Small intestine (tissue), 7 donors: ENCODE data around the gene COPG2. TPM values are rescaled to one million over a fixed set of nuclear protein-coding genes. Genes with fewer than 3 reads are reported as not detected.
"Not testable (repeated sequence)": the region's sequence is repeated elsewhere in the genome, so short reads cannot be mapped to it uniquely, and the experiment has no call there.

Experiments used
- DNase-seq, 2 donors: peaks; one replicate each; pipeline versions ENCODE4 v3.0.0 to v3.0.0-alpha.2; 2013
- FAIRE-seq: peaks from 2 replicates; lab custom pipeline; 2012; peaks lifted over from hg19 to GRCh38; lab: Jason Lieb, UNC
- H3K27ac ChIP-seq, 3 donors: one replicate each; pipeline ENCODE4 v1.5.1; 2013; ENCODE audit warnings: low read length in 2 of 3, mild to moderate bottlenecking in 2 of 3, control low read depth in 1 of 3, inconsistent platforms in 1 of 3, low read depth in 1 of 3, moderate library complexity in 1 of 3
- H3K27me3 ChIP-seq, 3 donors: one replicate each; pipeline ENCODE4 v1.6.1; 2013; ENCODE audit warnings: low read length in 3 of 3, inconsistent platforms in 1 of 3; ENCODE audit not compliant: control insufficient read depth in 3 of 3, insufficient read depth in 3 of 3
- H3K36me3 ChIP-seq, 3 donors: one replicate each; pipeline ENCODE4 v1.6.1; 2013; ENCODE audit warnings: low read length in 3 of 3, inconsistent platforms in 1 of 3, low read depth in 1 of 3, mild to moderate bottlenecking in 1 of 3, moderate library complexity in 1 of 3; ENCODE audit not compliant: control insufficient read depth in 3 of 3, insufficient read depth in 2 of 3
- H3K4me1 ChIP-seq, 3 donors: one replicate each; pipeline ENCODE4 v1.6.1; 2013; ENCODE audit warnings: low read length in 2 of 3, inconsistent platforms in 1 of 3, low read depth in 1 of 3, mild to moderate bottlenecking in 1 of 3, moderate library complexity in 1 of 3; ENCODE audit not compliant: control insufficient read depth in 3 of 3, insufficient read depth in 2 of 3
- H3K4me3 ChIP-seq, 3 donors: one replicate each; pipeline ENCODE4 v1.5.1; 2013; ENCODE audit warnings: low read length in 3 of 3, control low read depth in 1 of 3, inconsistent platforms in 1 of 3, low read depth in 1 of 3, mild to moderate bottlenecking in 1 of 3, moderate library complexity in 1 of 3
- H3K9me3 ChIP-seq, 2 donors: one replicate each; pipeline ENCODE4 v1.6.1; 2013; ENCODE audit warnings: low read depth in 1 of 2, low read length in 1 of 2; ENCODE audit not compliant: control insufficient read depth in 2 of 2, insufficient read depth in 1 of 2
- WGBS, 3 donors: extraction: QIAGEN DNeasy Blood & Tissue Kit; methylation state at CpG; one replicate each; pipeline ENCODE4 v1.1.7; 2013; 5-methylcytosine and 5-hydroxymethylcytosine counted together
- polyA plus RNA-seq, 4 donors: library from polyadenylated mRNA; stranded (reverse) in 3 of 4; unstranded in 1 of 4; fragments of 200-250 nt in 3 of 4; fragments of 120-200 nt in 1 of 4; gene quantifications; one replicate each; pipeline versions ENCODE4 v1.2.1 to v1.2.3, GENCODE V29; 2013
- donor health status: healthy with polysubstance abuse.
- donor health status: control.
- donor health status: control.
- donor health status: Bipolar disorder and iron deficiency.
- donor health status: healthy.

COPG2 gene
- polyA plus RNA-seq, 4 donors = 5.1 to 17.8 (median 10.7) TPM

DNA sequence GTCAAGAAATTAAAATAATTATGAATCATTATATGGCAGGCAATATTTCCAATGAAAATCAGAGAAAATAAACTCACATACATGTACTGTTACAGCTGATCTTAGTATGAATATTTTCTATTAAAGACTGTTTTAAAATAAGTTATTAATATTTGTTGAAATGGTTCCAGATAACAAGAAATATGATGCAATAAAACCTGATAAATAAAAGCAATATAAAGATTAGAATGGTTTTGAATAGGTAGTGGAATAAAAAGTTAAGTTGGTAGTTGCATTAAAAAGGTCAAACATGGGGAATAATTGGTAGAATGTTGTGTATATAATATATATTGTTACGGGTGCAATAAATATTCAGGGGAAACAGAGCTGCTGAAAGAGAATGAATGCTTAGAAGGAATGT, 124.2 kb downstream of the COPG2 start:
- H3K27me3 ChIP-seq = no peaks in the 10 kb centered on the region
- no peaks in the 10 kb centered on the region for H3K9me3 ChIP-seq
- DNase-seq (no peak), FAIRE-seq (no peak)
- WGBS, 3 donors = 94 to 97% (median 94%) methylated on average over 1 of the region's 1 CpG
- no peaks in the 10 kb centered on the region for H3K4me1 ChIP-seq
- H3K4me3 ChIP-seq = no peak overlapping the region
- H3K36me3 ChIP-seq = peaks cover 0 to 17% (median 6%) of the 10 kb centered on the region in 3 donors
- H3K27ac ChIP-seq = no peak overlapping the region

DNA sequence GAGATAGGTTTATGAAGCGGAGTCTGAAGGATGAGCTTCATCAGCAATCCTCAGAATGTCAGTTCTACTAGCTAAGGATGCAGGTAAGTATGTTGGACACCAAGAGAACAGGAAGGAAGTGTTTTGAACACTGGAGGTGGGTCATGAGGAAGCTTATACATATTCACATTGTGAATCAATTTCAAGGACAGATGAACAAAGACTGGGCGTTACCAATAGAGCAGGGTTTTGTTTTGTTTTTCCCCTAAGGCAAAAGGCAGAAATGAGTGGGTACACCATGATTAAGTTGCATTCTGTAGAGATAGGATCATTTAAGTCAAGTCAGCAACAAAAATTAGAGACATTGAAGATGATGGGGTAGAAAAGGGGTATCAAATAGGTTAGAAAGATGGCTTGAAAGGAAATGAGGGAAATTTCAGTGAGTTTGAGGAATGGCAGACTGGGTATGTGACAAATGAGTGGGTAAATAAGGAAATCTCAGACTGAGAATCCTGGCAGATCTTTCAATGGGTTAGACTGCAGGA, 125.0 kb downstream of the COPG2 start:
- DNase-seq (no peak), FAIRE-seq (no peak)
- H3K27ac ChIP-seq = no peak overlapping the region
- no peaks in the 10 kb centered on the region for H3K27me3 ChIP-seq
- peaks cover 0 to 15% (median 6%) of the 10 kb centered on the region in 3 donors for H3K36me3 ChIP-seq
- WGBS, 3 donors = 93 to 100% (median 95%) methylated on average over 2 of the region's 2 CpGs
- no peaks in the 10 kb centered on the region for H3K9me3 ChIP-seq
- no peaks in the 10 kb centered on the region for H3K4me1 ChIP-seq
- H3K4me3 ChIP-seq = no peak overlapping the region

DNA sequence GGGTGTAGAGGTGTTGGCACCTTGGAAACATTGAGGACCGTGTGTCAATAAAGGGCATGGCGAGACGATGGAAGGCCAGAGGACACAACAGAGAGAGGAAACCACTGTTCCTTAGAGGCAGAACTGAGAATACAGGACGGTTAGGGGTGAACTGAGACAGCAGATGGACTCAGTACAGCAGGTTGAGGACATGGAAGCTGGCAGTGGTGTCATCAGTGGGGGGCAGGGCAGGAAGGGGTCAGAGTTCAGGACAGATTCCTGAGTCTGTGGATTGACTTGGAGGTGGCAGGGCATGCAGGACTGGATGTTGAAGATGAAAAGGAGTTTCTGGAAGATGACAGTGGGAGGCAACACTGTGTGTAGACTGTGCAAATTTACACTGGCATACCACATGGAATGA, 126.3 kb downstream of the COPG2 start:
- peaks cover 0 to 17% (median 4%) of the 10 kb centered on the region in 3 donors for H3K36me3 ChIP-seq
- not testable (repeated sequence) for H3K4me1 ChIP-seq, H3K27ac ChIP-seq, H3K27me3 ChIP-seq, H3K4me3 ChIP-seq, FAIRE-seq, H3K9me3 ChIP-seq
- 72 to 90% (median 87%) methylated on average over 4 of the region's 4 CpGs for WGBS, 3 donors
- peak in 1 of 2 donors; percentile 4 for DNase-seq

DNA sequence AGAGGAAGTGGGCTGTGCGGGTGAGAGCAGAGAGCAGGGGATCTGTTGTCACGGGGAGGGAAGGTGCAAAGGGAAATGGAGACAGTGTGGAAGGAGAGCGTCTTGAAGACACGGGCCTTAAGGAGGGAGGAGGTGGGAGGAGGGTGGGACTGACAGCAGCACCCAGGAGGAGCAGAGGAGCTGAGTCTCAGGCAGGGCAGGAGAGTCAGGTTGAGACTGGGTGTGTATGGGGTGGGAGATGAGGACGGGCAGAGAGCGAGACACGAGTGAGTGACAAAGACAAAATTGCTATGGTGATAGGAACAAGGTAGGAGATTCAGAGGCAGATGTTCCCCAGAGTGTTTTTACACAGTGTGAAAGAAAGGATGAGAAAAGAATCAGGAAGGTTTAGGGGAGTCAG, 127.3 kb downstream of the COPG2 start:
- peaks cover 0 to 24% (median 4%) of the 10 kb centered on the region in 3 donors for H3K36me3 ChIP-seq
- DNase-seq, H3K4me3 ChIP-seq, FAIRE-seq, H3K9me3 ChIP-seq, H3K4me1 ChIP-seq, H3K27me3 ChIP-seq, H3K27ac ChIP-seq: not testable (repeated sequence)
- 85 to 89% (median 89%) methylated on average over 7 of the region's 7 CpGs for WGBS, 3 donors

DNA sequence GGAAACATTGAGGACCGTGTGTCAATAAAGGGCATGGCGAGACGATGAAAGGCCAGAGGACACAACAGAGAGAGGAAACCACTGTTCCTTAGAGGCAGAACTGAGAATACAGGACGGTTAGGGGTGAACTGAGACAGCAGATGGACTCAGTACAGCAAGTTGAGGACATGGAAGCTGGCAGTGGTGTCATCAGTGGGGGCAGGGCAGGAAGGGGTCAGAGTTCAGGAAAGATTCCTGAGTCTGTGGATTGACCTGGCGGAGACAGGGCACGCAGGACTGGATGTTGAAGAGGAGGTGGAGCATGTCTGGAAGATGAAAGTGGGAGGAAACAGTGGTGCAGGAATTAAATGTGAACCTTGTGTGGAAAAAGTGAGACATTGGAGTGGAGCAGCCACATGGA, 130.7 kb downstream of the COPG2 start:
- 85 to 92% (median 92%) methylated on average over 6 of the region's 6 CpGs for WGBS, 3 donors
- peak in 1 of 2 donors; percentile 6 for DNase-seq
- not testable (repeated sequence) for H3K9me3 ChIP-seq, H3K27me3 ChIP-seq, H3K4me1 ChIP-seq, H3K27ac ChIP-seq, FAIRE-seq, H3K4me3 ChIP-seq
- H3K36me3 ChIP-seq = peaks cover 0 to 31% (median 4%) of the 10 kb centered on the region in 3 donors

DNA sequence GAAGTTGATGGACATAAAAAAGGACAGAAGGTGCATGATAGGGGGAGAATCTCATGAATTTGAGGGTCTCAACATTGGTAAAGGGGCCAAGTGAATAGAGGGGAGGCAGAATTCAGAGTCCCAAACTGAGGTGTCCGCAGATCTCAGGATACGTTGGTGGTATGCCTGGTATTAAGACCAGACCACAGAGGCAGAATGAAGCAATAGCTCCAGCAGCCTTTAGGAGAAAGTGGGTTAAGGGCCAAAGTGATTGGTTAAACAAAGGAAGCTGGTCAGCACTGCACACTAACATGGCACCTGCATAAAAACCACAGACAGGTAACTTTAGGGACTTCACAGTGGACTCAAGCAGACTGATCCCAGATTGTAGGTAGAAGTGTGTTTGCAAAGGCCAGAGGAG, 139.1 kb downstream of the COPG2 start:
- Histone ChIP-seq H3K9me3 (no peaks in the 10 kb centered on the region), H3K36me3 (peaks cover 0 to 38% (median 0%) of the 10 kb centered on the region in 3 donors), H3K27me3 (no peaks in the 10 kb centered on the region), H3K27ac (no peak overlapping the region), H3K4me3 (no peak overlapping the region), H3K4me1 (no peaks in the 10 kb centered on the region)
- no peak for FAIRE-seq
- WGBS, 3 donors = 94 to 100% (median 94%) methylated on average over 2 of the region's 2 CpGs
- DNase-seq = no peak

DNA sequence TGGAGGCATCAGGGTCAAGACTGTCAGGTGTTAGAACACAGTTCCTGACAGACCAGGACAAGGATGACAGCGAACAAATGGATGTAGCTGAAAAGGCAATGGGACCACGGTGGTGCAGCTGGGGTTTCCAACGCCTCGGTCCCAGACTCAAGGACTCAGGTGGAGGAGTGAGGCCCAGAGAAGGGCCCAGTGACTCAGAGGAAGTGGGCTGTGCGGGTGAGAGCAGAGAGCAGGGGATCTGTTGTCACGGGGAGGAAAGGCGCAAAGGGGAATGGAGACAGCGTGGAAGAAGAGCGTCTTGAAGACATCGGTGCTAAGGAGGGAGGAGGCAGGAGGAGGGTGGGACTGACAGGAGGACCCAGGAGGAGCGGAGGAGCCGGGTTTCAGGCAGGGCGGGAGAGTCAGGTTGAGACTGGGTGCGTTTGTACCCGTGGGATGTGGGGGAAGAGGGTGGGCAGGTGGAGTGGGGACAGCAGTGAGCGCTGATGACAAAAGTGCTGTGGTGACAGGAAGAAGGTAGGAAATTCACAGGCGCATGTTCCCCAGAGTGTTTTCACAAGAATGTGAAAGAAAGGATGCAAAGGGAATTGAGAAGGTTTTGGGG, 140.7 kb downstream of the COPG2 start:
- H3K9me3 ChIP-seq, H3K4me3 ChIP-seq, H3K27me3 ChIP-seq, H3K4me1 ChIP-seq, H3K27ac ChIP-seq, DNase-seq, FAIRE-seq: not testable (repeated sequence)
- peaks cover 0 to 44% (median 2%) of the 10 kb centered on the region in 3 donors for H3K36me3 ChIP-seq
- WGBS, 3 donors = 85 to 89% (median 86%) methylated on average over 13 to 17 of the region's 17 CpGs

DNA sequence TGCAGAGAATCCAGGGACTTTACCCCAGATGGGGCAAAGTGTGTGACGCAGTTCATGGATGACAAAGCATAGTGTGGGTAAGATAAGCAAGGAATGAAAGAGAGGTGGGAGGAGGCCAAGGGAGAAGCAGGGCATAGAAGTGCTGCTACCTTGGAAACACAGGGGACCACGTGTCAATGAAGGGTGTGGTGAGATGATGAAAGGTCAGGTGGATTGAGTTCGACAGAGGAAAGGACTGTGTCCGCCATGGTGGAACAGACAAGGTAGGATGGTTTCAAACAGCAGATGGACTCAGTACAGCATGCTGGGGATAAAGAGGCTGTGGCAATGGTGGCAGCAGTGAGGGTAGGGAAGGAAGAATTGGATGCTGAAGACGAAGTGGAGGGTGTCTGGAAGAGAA, 143.9 kb downstream of the COPG2 start:
- Histone ChIP-seq H3K4me1 (no peaks in the 10 kb centered on the region), H3K4me3 (no peak overlapping the region), H3K36me3 (peaks cover 2 to 29% (median 2%) of the 10 kb centered on the region in 3 donors), H3K27ac (no peak overlapping the region), H3K9me3 (no peaks in the 10 kb centered on the region), H3K27me3 (no peaks in the 10 kb centered on the region)
- 84 to 91% (median 88%) methylated on average over 5 of the region's 5 CpGs for WGBS, 3 donors
- no peak for DNase-seq
- FAIRE-seq = no peak
